IMR-90 (cell line): ENCODE data around the gene OXSR1. TPM values are rescaled to one million over a fixed set of nuclear protein-coding genes. Genes with fewer than 3 reads are reported as not detected.

Experiments
- ATAC-seq: fragments of 200-7000 bp; cut with Tn5 transposase; 2 replicates; pipeline ENCODE4 v1.9.1; 2020; ENCODE audit warnings: low read depth, mild to moderate bottlenecking, moderate library complexity
- BruUV-seq: library from RNA; stranded (reverse); fragments of 400-500 nt; replicated peaks from 2 replicates; lab custom pipeline; 2021; lab: Mats Ljungman, UMichigan
- CTCF ChIA-PET: fragments of 300-600 bp; formaldehyde crosslinking; extraction: SDS; loops from one replicate; lab custom pipeline; 2021; ENCODE audit warnings: antibody characterized with exemption; lab: Yijun Ruan, JAX
- POLR2A ChIA-PET: fragments of 300-600 bp; sonication (Branson Sonifier 250); formaldehyde crosslinking; loops from one replicate; lab custom pipeline; 2022; ENCODE audit warnings: antibody characterized with exemption; ENCODE audit not compliant: unreplicated experiment; lab: Charles Lee
- DNase-seq: peaks from one replicate; pipeline ENCODE4 v3.0.0; 2013
- H2AFZ ChIP-seq: replicated peaks from 2 replicates; pipeline ENCODE3; 2013; ENCODE audit warnings: low read length, mild to moderate bottlenecking; ENCODE audit not compliant: poor library complexity
- H2AK5ac ChIP-seq: 2 replicates; pipeline ENCODE4 v1.6.1; 2013; ENCODE audit warnings: low read depth, low read length, inconsistent platforms
- H2AK9ac ChIP-seq: replicated peaks from 2 replicates; pipeline ENCODE3; 2013; ENCODE audit warnings: mild to moderate bottlenecking, low read depth, low read length, moderate library complexity; ENCODE audit not compliant: poor library complexity
- H2BK120ac ChIP-seq: 2 replicates; pipeline ENCODE4 v1.6.1; 2013; ENCODE audit warnings: low read depth, low read length, inconsistent platforms
- H2BK15ac ChIP-seq: 3 replicates; pipeline ENCODE4 v1.6.1; 2013; ENCODE audit warnings: low read depth, low read length, inconsistent platforms
- H2BK20ac ChIP-seq: 2 replicates; pipeline ENCODE4 v1.6.1; 2013; ENCODE audit warnings: low read depth, mild to moderate bottlenecking, inconsistent platforms, low read length, moderate library complexity
- H2BK5ac ChIP-seq: 2 replicates; pipeline ENCODE4 v1.6.1; 2013; ENCODE audit warnings: mild to moderate bottlenecking, low read depth, low read length, inconsistent platforms; ENCODE audit not compliant: poor library complexity, severe bottlenecking
- H3K14ac ChIP-seq: replicated peaks from 2 replicates; pipeline ENCODE4 v1.6.1; 2013; ENCODE audit warnings: low read depth, low read length, inconsistent platforms
- H3K18ac ChIP-seq: 2 replicates; pipeline ENCODE4 v1.6.1; 2013; ENCODE audit warnings: low read depth, low read length, control low read depth
- H3K23ac ChIP-seq: 2 replicates; pipeline ENCODE4 v1.6.1; 2013; ENCODE audit warnings: low read depth, low read length, inconsistent platforms
- H3K27ac ChIP-seq: 2 replicates; pipeline ENCODE4 v1.5.1; 2013; ENCODE audit warnings: mild to moderate bottlenecking, control low read depth, low read length; ENCODE audit not compliant: insufficient read depth
- H3K27me3 ChIP-seq: 2 replicates; pipeline ENCODE4 v1.6.1; 2013; ENCODE audit warnings: low read length; ENCODE audit not compliant: control insufficient read depth, insufficient read depth
- H3K36me3 ChIP-seq: 2 replicates; pipeline ENCODE4 v1.6.1; 2013; ENCODE audit warnings: low read length, mixed read lengths; ENCODE audit not compliant: control insufficient read depth, insufficient read depth
- H3K4ac ChIP-seq: 2 replicates; pipeline ENCODE4 v1.6.1; 2013; ENCODE audit warnings: low read depth, low read length, inconsistent platforms
- H3K4me1 ChIP-seq: 2 replicates; pipeline ENCODE4 v1.6.1; 2013; ENCODE audit warnings: low read length, mixed read lengths; ENCODE audit not compliant: control insufficient read depth, insufficient read depth
- H3K4me2 ChIP-seq: 2 replicates; pipeline ENCODE4 v1.6.1; 2013; ENCODE audit warnings: low read depth, mild to moderate bottlenecking, control low read depth, low read length, moderate library complexity
- H3K4me3 ChIP-seq: 2 replicates; pipeline ENCODE4 v1.5.1; 2013; ENCODE audit warnings: low read depth, mild to moderate bottlenecking, control low read depth, low read length, moderate library complexity; ENCODE audit not compliant: insufficient read depth
- H3K56ac ChIP-seq: 2 replicates; pipeline ENCODE4 v1.6.1; 2013; ENCODE audit warnings: low read length, inconsistent platforms; ENCODE audit not compliant: insufficient read depth; ENCODE audit errors: extremely low read depth
- H3K79me1 ChIP-seq, 2 experiments: 2 replicates each; pipeline ENCODE4 v1.6.1; 2013; ENCODE audit warnings: low read length in 2 of 2, inconsistent platforms in 1 of 2, low read depth in 1 of 2
- H3K9ac ChIP-seq: 2 replicates; pipeline ENCODE4 v1.6.1; 2013; ENCODE audit warnings: low read depth, low read length, control low read depth
- H3K9me1 ChIP-seq: 2 replicates; pipeline ENCODE4 v1.6.1; 2013; ENCODE audit warnings: low read length, inconsistent platforms; ENCODE audit not compliant: insufficient read depth
- H3K9me3 ChIP-seq: 2 replicates; pipeline ENCODE4 v1.6.1; 2013; ENCODE audit warnings: low read length; ENCODE audit not compliant: control insufficient read depth, insufficient read depth
- H4K20me1 ChIP-seq: 2 replicates; pipeline ENCODE4 v1.6.1; 2013; ENCODE audit warnings: low read length, inconsistent platforms; ENCODE audit not compliant: insufficient read depth
- H4K5ac ChIP-seq: 2 replicates; pipeline ENCODE4 v1.6.1; 2013; ENCODE audit warnings: mild to moderate bottlenecking, low read depth, low read length, control low read depth
- H4K8ac ChIP-seq, 2 experiments: 2 replicates each; pipeline ENCODE4 v1.6.1; 2013; ENCODE audit warnings: low read depth in 2 of 2, low read length in 2 of 2, control low read depth in 1 of 2, inconsistent platforms in 1 of 2
- H4K91ac ChIP-seq: 2 replicates; pipeline ENCODE4 v1.6.1; 2013; ENCODE audit warnings: low read depth, low read length, inconsistent platforms; ENCODE audit not compliant: insufficient read depth
- BHLHE40 ChIP-seq: fragments of 150-350 bp; IDR thresholded peaks from 2 replicates; pipeline ENCODE4 v1.6.1; 2016; ENCODE audit warnings: mild to moderate bottlenecking, low read depth, low read length
- CEBPB ChIP-seq: IDR thresholded peaks from 2 replicates; pipeline ENCODE4 v1.6.1; 2012; ENCODE audit warnings: low read depth, low read length, improper control_type of control experiment
- CHD1 ChIP-seq: IDR thresholded peaks from 2 replicates; pipeline ENCODE4 v1.6.1; 2012; ENCODE audit warnings: low read depth, low read length, improper control_type of control experiment
- FOS ChIP-seq: fragments of 150-350 bp; IDR thresholded peaks from 2 replicates; pipeline ENCODE4 v1.6.1; 2016; ENCODE audit warnings: low read depth, low read length
- MAZ ChIP-seq: IDR thresholded peaks from 2 replicates; pipeline ENCODE4 v1.6.1; 2012; ENCODE audit warnings: low read depth, mild to moderate bottlenecking, low read length, improper control_type of control experiment, moderate library complexity, borderline replicate concordance
- MXI1 ChIP-seq: IDR thresholded peaks from 2 replicates; pipeline ENCODE4 v1.6.1; 2012; ENCODE audit warnings: low read depth, mild to moderate bottlenecking, low read length, moderate library complexity, borderline replicate concordance
- NFE2L2 ChIP-seq: fragments of 150-350 bp; IDR thresholded peaks from 2 replicates; pipeline ENCODE4 v1.6.1; 2016; ENCODE audit warnings: low read depth, mild to moderate bottlenecking, low read length
- RCOR1 ChIP-seq: IDR thresholded peaks from 2 replicates; pipeline ENCODE4 v1.6.1; 2012; ENCODE audit warnings: mild to moderate bottlenecking, low read length, improper control_type of control experiment; ENCODE audit not compliant: insufficient replicate concordance
- SMC3 ChIP-seq: fragments of 150-350 bp; IDR thresholded peaks from 2 replicates; pipeline ENCODE4 v1.6.1; 2016; ENCODE audit warnings: low read depth, mild to moderate bottlenecking, antibody characterized with exemption, low read length, moderate library complexity
- WGBS, 2 experiments: methylation state at CpG; one replicate each; pipeline versions ENCODE4 v1.1.5 to v1.1.7; 2013; ENCODE audit warnings: missing lambda C conversion rate in 2 of 2; ENCODE audit not compliant: insufficient read length in 1 of 2; ENCODE audit errors: extremely low coverage in 2 of 2; 5-methylcytosine and 5-hydroxymethylcytosine counted together
- dilution Hi-C: fragments of 300-500 bp; cut with HindIII; formaldehyde crosslinking; loops from one replicate; pipeline ENCODE4 v1.14.3; 2018; ENCODE audit warnings: low sequenced_read_pairs; ENCODE audit not compliant: unreplicated experiment
- in situ Hi-C: fragments of 300-500 bp; cut with MboI; formaldehyde crosslinking; loops from 3 replicates; pipeline ENCODE4 v1.14.3; 2019; ENCODE audit warnings: low sequenced_read_pairs, inconsistent platforms, mixed read lengths
- intact Hi-C: fragments of 100-400 bp; cut with micrococcal nuclease; formaldehyde crosslinking; loops from 2 replicates; pipeline ENCODE4 v1.10.0; 2022
- polyA plus RNA-seq, 3 experiments: library from polyadenylated mRNA; depleted of rRNA; stranded (reverse); fragments of >200 nt; gene quantifications; 2 replicates each; pipeline ENCODE4 v1.2.3, GENCODE V29; 2012; ENCODE audit warnings: low replicate concordance in 1 of 3
- total RNA-seq: library from RNA; depleted of rRNA; stranded (reverse); fragments of >200 nt; gene quantifications from 2 replicates; pipeline ENCODE4 v1.2.3, GENCODE V29; 2012
- TF ChIP-seq, protein P1 (sequence below): fragments of 150-350 bp; IDR thresholded peaks from 2 replicates; pipeline ENCODE4 v1.6.1; 2016; ENCODE audit warnings: low read depth, mild to moderate bottlenecking, low read length, moderate library complexity, borderline replicate concordance
- TF ChIP-seq, protein P2 (sequence below): conservative IDR thresholded peaks from 2 replicates; pipeline ENCODE4 v1.5.1; 2012; ENCODE audit warnings: mild to moderate bottlenecking, low read depth, low read length, improper control_type of control experiment
- TF ChIP-seq, protein P3 (sequence below): fragments of 150-350 bp; IDR thresholded peaks from 2 replicates; pipeline ENCODE4 v1.6.1; 2017; ENCODE audit warnings: mild to moderate bottlenecking, antibody characterized with exemption, low read length, low read depth

Gene OXSR1
- total and polyA plus RNA-seq, 2 of the 4 experiments (the other 2 are of a cell fraction): 32.9 to 37.6 TPM

DNA sequence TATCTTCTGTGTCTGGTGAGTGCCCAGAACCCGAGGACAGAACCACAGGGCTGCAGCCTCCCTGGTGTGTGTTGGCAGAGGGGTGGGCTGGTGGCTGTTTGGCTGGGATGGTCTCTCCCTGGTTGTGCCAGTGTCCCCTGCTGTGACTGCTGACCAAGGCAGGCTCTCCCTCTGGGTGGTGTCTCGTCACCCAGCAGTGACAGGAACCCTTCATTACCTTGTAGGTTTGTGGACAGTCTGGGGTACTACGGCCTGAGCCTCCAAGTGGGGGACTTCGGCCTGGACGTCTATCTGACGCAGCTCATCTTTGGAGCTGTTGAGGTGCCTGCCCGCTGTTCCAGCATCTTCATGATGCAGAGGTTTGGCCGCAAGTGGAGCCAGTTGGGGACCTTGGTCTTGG is 110.3 kb downstream of the OXSR1 start:
- peaks cover 10% of the 10 kb centered on the region for H3K36me3 ChIP-seq
- CTCF ChIA-PET: no interaction called here
- H4K8ac ChIP-seq: no peak overlapping the region

More for the DNA sequence above, 110.3 kb downstream of the OXSR1 start:
- dilution Hi-C loops: no loop called here
- Histone ChIP-seq H4K91ac (no peak overlapping the region), H4K20me1 (no peaks in the 10 kb centered on the region), H2AFZ (no peak overlapping the region), H3K14ac (no peak overlapping the region), H3K23ac (no peak overlapping the region), H4K5ac (no peak overlapping the region), H3K79me1 (no peaks in the 10 kb centered on the region), H2BK15ac (no peak overlapping the region), H2AK9ac (no peak overlapping the region), H2BK5ac (no peak overlapping the region), H2AK5ac (no peak overlapping the region), H3K56ac (no peak overlapping the region), H3K9ac (no peak overlapping the region), H3K9me1 (peaks cover 4% of the 10 kb centered on the region; the same call in 1 of the 2 replicates), H3K4me3 (no peak overlapping the region), H2BK20ac (no peak overlapping the region), H3K9me3 (no peaks in the 10 kb centered on the region), H3K4ac (no peak overlapping the region), H3K27ac (no peak overlapping the region), H3K4me2 (no peak overlapping the region), H3K27me3 (no peaks in the 10 kb centered on the region), H3K4me1 (no peaks in the 10 kb centered on the region; the same call in 1 of the 2 replicates), H2BK120ac (no peak overlapping the region), H3K18ac (no peak overlapping the region)
- no peak for ATAC-seq
- 80% methylated on average over 1 of the region's 8 CpGs; no CpG with 5 or more reads in 1 of the 2 experiments for WGBS, 2 experiments
- DNase-seq: no peak
- BruUV-seq: no TSS peak
- POLR2A ChIA-PET: no interaction called here
- no peak for TF ChIP-seq CHD1
- TF ChIP-seq BHLHE40: no peak
- TF ChIP-seq, protein P1, sequence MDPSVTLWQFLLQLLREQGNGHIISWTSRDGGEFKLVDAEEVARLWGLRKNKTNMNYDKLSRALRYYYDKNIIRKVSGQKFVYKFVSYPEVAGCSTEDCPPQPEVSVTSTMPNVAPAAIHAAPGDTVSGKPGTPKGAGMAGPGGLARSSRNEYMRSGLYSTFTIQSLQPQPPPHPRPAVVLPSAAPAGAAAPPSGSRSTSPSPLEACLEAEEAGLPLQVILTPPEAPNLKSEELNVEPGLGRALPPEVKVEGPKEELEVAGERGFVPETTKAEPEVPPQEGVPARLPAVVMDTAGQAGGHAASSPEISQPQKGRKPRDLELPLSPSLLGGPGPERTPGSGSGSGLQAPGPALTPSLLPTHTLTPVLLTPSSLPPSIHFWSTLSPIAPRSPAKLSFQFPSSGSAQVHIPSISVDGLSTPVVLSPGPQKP: no peak
- no peak for TF ChIP-seq NFE2L2
- no peak for TF ChIP-seq MXI1
- TF ChIP-seq, protein P2, sequence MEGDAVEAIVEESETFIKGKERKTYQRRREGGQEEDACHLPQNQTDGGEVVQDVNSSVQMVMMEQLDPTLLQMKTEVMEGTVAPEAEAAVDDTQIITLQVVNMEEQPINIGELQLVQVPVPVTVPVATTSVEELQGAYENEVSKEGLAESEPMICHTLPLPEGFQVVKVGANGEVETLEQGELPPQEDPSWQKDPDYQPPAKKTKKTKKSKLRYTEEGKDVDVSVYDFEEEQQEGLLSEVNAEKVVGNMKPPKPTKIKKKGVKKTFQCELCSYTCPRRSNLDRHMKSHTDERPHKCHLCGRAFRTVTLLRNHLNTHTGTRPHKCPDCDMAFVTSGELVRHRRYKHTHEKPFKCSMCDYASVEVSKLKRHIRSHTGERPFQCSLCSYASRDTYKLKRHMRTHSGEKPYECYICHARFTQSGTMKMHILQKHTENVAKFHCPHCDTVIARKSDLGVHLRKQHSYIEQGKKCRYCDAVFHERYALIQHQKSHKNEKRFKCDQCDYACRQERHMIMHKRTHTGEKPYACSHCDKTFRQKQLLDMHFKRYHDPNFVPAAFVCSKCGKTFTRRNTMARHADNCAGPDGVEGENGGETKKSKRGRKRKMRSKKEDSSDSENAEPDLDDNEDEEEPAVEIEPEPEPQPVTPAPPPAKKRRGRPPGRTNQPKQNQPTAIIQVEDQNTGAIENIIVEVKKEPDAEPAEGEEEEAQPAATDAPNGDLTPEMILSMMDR: no peak
- TF ChIP-seq, protein P3, sequence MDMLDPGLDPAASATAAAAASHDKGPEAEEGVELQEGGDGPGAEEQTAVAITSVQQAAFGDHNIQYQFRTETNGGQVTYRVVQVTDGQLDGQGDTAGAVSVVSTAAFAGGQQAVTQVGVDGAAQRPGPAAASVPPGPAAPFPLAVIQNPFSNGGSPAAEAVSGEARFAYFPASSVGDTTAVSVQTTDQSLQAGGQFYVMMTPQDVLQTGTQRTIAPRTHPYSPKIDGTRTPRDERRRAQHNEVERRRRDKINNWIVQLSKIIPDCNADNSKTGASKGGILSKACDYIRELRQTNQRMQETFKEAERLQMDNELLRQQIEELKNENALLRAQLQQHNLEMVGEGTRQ: no peak
- no peak for TF ChIP-seq MAZ
- TF ChIP-seq FOS: no peak
- no peak for TF ChIP-seq RCOR1
- TF ChIP-seq CEBPB: no peak
- no peak for TF ChIP-seq SMC3
- in situ Hi-C loops: no loop called here
- intact Hi-C loops: no loop called here
